ENCODE data around the gene MCF2L. TPM values are rescaled to one million over a fixed set of nuclear protein-coding genes. Genes with fewer than 3 reads are reported as not detected.

MCF2L gene
- total and polyA plus RNA-seq, 9 of the 15 experiments (the other 6 are each of a cell fraction or from before 2014, with no cell fraction given) = 0.05 to 0.25 (median 0.18) TPM; not detected in 5

GRCh38 chr13:112997188-112998130, 28.4 kb downstream of the MCF2L start (continued):
- TF ChIP-seq ETV1 (tag; conservative IDR thresholded peaks at IDR 0.05; ENCODE audit: low read depth) = no peak
- TF ChIP-seq DLX4 (CRISPR knock-in tag; IDR thresholded peaks at IDR 0.05) = no peak
- TF ChIP-seq PKNOX1 (IDR thresholded peaks at IDR 0.05) = no peak
- TF ChIP-seq U2AF2 (optimal IDR thresholded peaks at IDR 0.05; ENCODE audit: low read depth, low read length) = no peak

DNA sequence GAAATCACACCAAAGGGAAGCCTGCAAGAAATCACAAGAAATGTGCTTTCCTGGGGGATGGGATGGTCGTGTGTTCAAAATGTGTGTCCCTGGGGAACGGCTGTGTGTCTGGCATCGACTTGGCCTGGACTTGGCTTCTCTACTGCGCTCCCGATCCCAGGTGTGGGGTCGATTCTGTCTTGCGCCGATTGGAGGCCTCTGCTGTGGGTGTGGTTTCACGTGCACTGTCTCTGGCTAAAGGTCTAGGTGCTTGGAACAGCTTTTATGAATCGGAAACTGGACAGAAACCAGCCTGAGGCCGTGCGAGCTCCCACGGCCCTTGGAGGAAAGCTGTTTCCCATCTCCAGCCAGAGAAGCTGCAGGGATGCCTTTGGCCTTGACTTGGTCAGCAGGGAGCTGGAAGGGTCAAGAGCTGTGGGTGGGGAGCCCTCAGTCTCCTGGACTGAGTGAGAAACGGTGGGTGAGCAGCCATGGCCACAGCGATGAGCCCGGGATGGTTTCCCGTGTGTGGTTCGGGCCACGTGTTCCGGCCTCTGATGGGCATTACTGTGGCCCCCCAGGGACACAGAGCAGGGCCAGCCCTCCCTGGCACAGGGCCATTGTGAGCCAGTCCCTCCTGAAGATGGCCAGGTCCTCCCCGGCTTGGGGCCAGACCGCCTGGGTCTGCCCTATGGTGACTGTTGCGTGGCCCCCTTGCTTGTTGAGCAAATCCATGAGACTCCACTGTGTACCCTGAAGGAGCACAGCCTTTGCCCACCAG, 29.7 kb downstream of the MCF2L start:
- H3K79me2 ChIP-seq (ENCODE audit: control insufficient read depth, insufficient read depth, low read length) = no peaks in the 10 kb centered on the region
- DNase-seq (ENCODE audit: extremely low read depth in 1 of 4, low spot score in 3 of 4) = no peak
- peaks cover 20 to 79% of the 10 kb centered on the region in 2 experiments for H3K27me3 ChIP-seq (ENCODE audit: control insufficient read depth in 2 of 2, insufficient read depth in 2 of 2, low read length in 2 of 2)
- ChIA-PET CTCF (ENCODE audit: low intra/inter-chr PET ratio) (no interaction called here), POLR2A (no interaction called here)
- H2AFZ ChIP-seq (ENCODE audit: low read depth, low read length) = no peak overlapping the region
- 2% methylated on average over 22 of the region's 23 CpGs for WGBS (ENCODE audit: insufficient coverage, low coverage, missing lambda C conversion rate)
- in situ Hi-C loops (cut with MboI) (no loop called here), intact Hi-C loops (cut with micrococcal nuclease) (no loop called here)
- peaks cover 12% of the 10 kb centered on the region; the same call in 1 of the 2 replicates for H4K20me1 ChIP-seq (replicated peaks; ENCODE audit: control insufficient read depth, insufficient read depth, low read length)
- no peaks in the 10 kb centered on the region for H3K9me3 ChIP-seq (replicated peaks; ENCODE audit: control insufficient read depth, insufficient read depth, low read depth, low read length)
- no peak overlapping the region for H3K4me3 ChIP-seq
- no peak overlapping the region for H3K9ac ChIP-seq (ENCODE audit: insufficient read depth in 1 of 2, low read depth in 2 of 2, low read length in 2 of 2)
- H3K9me1 ChIP-seq (ENCODE audit: control insufficient read depth, insufficient read depth, low read length) = no peaks in the 10 kb centered on the region
- H3K4me2 ChIP-seq (ENCODE audit: insufficient read depth, low read length) = no peak overlapping the region
- BruUV-seq (replicated peaks) = no TSS peak
- FAIRE-seq = no peak
- no peak overlapping the region for H3K27ac ChIP-seq (ENCODE audit: extremely low read depth, low read depth, low read length)
- H3K4me1 ChIP-seq (replicated peaks in 1 of 2; ENCODE audit: control insufficient read depth in 2 of 2, insufficient read depth in 2 of 2, low read length in 2 of 2) = peaks cover 0 to 8% of the 10 kb centered on the region in 2 experiments; a peak in 2 of 5 replicates
- no peaks in the 10 kb centered on the region for H3K36me3 ChIP-seq (ENCODE audit: control insufficient read depth, insufficient read depth, low read length)
- ATAC-seq = no peak
- no peak for TF ChIP-seq DLX4 (CRISPR knock-in tag; IDR thresholded peaks at IDR 0.05)
- no peak for TF ChIP-seq CBX2 (IDR thresholded peaks at IDR 0.05; ENCODE audit: insufficient read depth, low read length, poor library complexity, severe bottlenecking)
- no peak for TF ChIP-seq SRSF7 (optimal IDR thresholded peaks at IDR 0.05; ENCODE audit: low read depth, low read length)
- TF ChIP-seq FOXK2 (conservative IDR thresholded peaks at IDR 0.05 in 1 of 2, IDR thresholded peaks at IDR 0.05 in 1 of 2; ENCODE audit: low read depth in 2 of 2) = no peak
- no peak for TF ChIP-seq CREB3 (tag; conservative IDR thresholded peaks at IDR 0.05; ENCODE audit: low read depth)
- TF ChIP-seq FUS (optimal IDR thresholded peaks at IDR 0.05; ENCODE audit: low read depth, low read length) = no peak
- no peak for TF ChIP-seq DACH1 (IDR thresholded peaks at IDR 0.05; ENCODE audit: partially characterized antibody)
- TF ChIP-seq ZC3H8 (IDR thresholded peaks at IDR 0.05) = no peak
- TF ChIP-seq WHSC1 (IDR thresholded peaks at IDR 0.05; ENCODE audit: low read length) = no peak
- no peak for TF ChIP-seq NFRKB (IDR thresholded peaks at IDR 0.05; ENCODE audit: low read depth)
- TF ChIP-seq ETS1 (conservative IDR thresholded peaks at IDR 0.05; ENCODE audit: control insufficient read depth, low read depth, low read length) = no peak

Measured in K562 (cell line).